ENCODE results near the gene NISCH. TPM values are rescaled to one million over a fixed set of nuclear protein-coding genes. Genes with fewer than 3 reads are reported as not detected.
"Not testable (repeated sequence)": the region's sequence is repeated elsewhere in the genome, so short reads cannot be mapped to it uniquely, and the experiment has no call there.

Gene NISCH
- polyA plus RNA-seq, 4 donors: 95.0 to 110 (median 105) TPM

- DNase-seq (ENCODE audit: low read depth in 4 of 4, low spot score in 3 of 4): no peak
Measured at GRCh38 chr3:52523386-52524257, 68.2 kb downstream of the NISCH start.

DNA sequence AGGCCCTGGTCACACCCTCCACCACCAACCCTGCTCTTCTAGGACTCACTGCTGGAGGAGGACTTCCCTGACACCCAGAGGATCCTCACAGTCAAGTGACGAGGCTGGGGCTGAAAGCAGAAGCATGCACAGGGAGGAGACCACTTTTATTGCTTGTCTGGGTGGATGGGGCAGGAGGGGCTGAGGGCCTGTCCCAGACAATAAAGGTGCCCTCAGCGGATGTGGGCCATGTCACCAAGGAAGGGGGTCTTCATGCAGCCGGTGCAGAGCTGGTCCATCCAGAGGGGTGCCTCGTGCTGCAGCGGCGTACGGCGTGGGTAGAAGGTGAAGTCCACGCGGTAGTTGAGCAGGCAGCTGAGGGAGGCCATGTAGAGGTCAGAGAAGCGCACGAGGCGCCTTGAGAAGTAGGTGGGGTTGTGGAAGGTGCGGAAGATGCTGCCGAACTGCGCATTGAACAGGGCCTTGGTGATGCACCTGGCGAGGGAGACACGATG lies 68.9 kb downstream of the NISCH start:
- DNase-seq (ENCODE audit: low read depth in 4 of 4, low spot score in 3 of 4): no peak

- DNase-seq (ENCODE audit: low read depth in 4 of 4, low spot score in 3 of 4): no peak
Measured at GRCh38 chr3:52524752-52525679, 69.6 kb downstream of the NISCH start.

- no peak for DNase-seq (ENCODE audit: low read depth in 4 of 4, low spot score in 3 of 4)
Measured at GRCh38 chr3:52525680-52526561, 70.5 kb downstream of the NISCH start.

- not testable (repeated sequence) for DNase-seq (ENCODE audit: low read depth in 4 of 4, low spot score in 3 of 4)
Measured at GRCh38 chr3:52526671-52527038, 71.3 kb downstream of the NISCH start.

GRCh38 chr3:52527039-52527731 lies 71.8 kb downstream of the NISCH start:
- DNase-seq (ENCODE audit: low read depth in 4 of 4, low spot score in 3 of 4): no peak

- no peak for DNase-seq (ENCODE audit: low read depth in 4 of 4, low spot score in 3 of 4)
Measured at GRCh38 chr3:52527732-52528585, 72.6 kb downstream of the NISCH start.

- DNase-seq (ENCODE audit: low read depth in 4 of 4, low spot score in 3 of 4): no peak
Measured at GRCh38 chr3:52528586-52529375, 73.4 kb downstream of the NISCH start.

GRCh38 chr3:52529376-52530333 lies 74.3 kb downstream of the NISCH start:
- DNase-seq (ENCODE audit: low read depth in 4 of 4, low spot score in 3 of 4): no peak

GRCh38 chr3:52530918-52531826 lies 75.8 kb downstream of the NISCH start:
- DNase-seq (ENCODE audit: low read depth in 4 of 4, low spot score in 3 of 4): no peak

DNA sequence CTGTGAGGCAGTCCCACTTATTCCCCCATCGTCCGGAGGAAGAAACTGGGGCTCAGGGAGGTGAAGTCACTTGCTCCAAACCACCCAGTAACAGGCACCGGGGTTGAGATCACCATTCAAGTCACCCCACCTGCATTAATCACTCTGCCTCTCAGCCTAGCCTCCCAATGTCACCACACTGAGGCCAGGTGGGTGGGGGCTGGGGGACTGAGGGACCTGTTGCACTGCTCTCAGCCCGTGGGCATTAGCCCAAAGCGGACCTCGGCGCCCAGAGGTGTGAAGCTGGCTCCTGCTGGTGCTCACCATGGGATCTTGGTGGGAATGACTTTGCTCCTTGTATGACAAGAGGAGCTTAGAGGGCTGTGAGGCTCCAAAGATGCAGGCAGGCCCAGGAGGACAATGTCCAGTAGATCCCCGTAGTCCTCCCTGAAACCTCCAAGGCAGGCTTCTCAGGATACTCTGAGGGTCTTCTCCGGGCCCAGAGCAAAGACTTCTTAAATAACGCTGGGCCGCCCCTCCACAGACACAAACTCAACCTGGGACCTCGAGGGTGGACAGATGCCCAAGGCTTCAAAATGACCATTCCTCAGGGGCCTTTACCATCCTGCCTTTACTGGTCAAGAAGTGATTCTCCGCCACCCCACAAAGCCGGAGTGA lies 76.6 kb downstream of the NISCH start:
- DNase-seq (ENCODE audit: low read depth in 4 of 4, low spot score in 3 of 4): no peak

- DNase-seq (ENCODE audit: low read depth in 4 of 4, low spot score in 3 of 4): no peak
Measured at GRCh38 chr3:52532517-52532837, 77.1 kb downstream of the NISCH start.

GRCh38 chr3:52532838-52533622 lies 77.6 kb downstream of the NISCH start:
- DNase-seq (ENCODE audit: low read depth in 4 of 4, low spot score in 3 of 4): no peak

DNA sequence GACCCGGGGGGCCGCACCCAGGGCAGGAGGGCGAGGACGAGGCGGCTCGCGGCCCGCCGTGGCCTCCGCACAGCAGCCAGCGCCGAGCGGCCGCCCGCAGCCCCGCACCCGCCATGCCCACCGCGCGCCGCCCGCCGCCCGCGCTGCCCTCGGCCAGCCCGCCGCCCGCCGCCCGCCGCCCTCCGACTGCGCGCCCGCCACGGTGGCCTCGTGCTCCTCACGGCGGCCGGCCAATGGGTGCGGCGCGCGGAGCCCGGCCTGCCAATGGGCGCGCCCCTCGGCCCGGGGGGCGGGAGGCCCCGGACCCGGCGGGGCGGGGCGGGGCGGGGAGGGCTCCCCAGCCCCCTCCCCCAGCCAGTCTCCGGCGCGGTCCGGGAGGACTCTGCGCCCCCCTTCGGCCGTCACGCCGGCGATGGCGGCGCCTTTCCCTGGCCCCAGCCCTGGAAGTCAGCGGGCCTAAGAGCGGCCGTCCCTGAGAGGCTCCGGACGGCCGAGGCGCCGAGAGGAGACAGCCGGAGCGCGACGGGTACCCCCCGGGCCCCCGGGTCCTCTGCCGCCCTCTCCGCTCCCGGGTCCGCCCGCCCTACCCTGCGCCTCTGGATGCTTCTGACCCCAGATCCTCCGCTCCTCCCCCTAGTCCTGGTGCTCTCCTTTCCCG lies 78.3 kb downstream of the NISCH start, which contains the start of gene NT5DC2:
NT5DC2 (minus strand) TSS at position 235 of the 658 bp plus-strand sequence; CDS start at position 115, 120 bp downstream.
- DNase-seq (ENCODE audit: low read depth in 4 of 4, low spot score in 3 of 4): peak in 1 of 4 donors; percentile 62
